Measurements from ENCODE around the gene BMF. TPM values are rescaled to one million over a fixed set of nuclear protein-coding genes. Genes with fewer than 3 reads are reported as not detected.

Gene BMF
- total and polyA plus RNA-seq, 2 experiments from 2014 or later, result 15.9 to 41.8 TPM

GRCh38 chr15:40087068-40087810 lies 21.4 kb downstream of the BMF start:
- Histone ChIP-seq H3K9me2 (replicated peaks; ENCODE audit: insufficient read depth) (no peaks in the 10 kb centered on the region), H3K27me3 (no peaks in the 10 kb centered on the region), H3K4me2 (peak overlapping the region; percentile 36), H4K20me1 (ENCODE audit: insufficient read depth, poor library complexity, severe bottlenecking) (no peaks in the 10 kb centered on the region), H3K4me3 (no peak overlapping the region), H3K9me3 (ENCODE audit: low read depth) (no peaks in the 10 kb centered on the region), H3K4me1 (ENCODE audit: insufficient read depth) (peaks cover 90% of the 10 kb centered on the region), H2AFZ (no peak overlapping the region), H3K79me2 (peaks cover 2% of the 10 kb centered on the region), H3K36me3 (replicated peaks; ENCODE audit: insufficient read depth, low read depth) (no peaks in the 10 kb centered on the region), H3K27ac (peak overlapping the region; percentile 97)
- WGBS (ENCODE audit: low lambda C conversion rate, missing lambda C conversion rate), result 48% methylated on average over 14 of the region's 14 CpGs
- DNase-seq (ENCODE audit: low spot score), result no peak
- TF ChIP-seq, protein P1, sequence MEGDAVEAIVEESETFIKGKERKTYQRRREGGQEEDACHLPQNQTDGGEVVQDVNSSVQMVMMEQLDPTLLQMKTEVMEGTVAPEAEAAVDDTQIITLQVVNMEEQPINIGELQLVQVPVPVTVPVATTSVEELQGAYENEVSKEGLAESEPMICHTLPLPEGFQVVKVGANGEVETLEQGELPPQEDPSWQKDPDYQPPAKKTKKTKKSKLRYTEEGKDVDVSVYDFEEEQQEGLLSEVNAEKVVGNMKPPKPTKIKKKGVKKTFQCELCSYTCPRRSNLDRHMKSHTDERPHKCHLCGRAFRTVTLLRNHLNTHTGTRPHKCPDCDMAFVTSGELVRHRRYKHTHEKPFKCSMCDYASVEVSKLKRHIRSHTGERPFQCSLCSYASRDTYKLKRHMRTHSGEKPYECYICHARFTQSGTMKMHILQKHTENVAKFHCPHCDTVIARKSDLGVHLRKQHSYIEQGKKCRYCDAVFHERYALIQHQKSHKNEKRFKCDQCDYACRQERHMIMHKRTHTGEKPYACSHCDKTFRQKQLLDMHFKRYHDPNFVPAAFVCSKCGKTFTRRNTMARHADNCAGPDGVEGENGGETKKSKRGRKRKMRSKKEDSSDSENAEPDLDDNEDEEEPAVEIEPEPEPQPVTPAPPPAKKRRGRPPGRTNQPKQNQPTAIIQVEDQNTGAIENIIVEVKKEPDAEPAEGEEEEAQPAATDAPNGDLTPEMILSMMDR (IDR thresholded peaks at IDR 0.05; ENCODE audit: poor library complexity), result no peak
- no peak for TF ChIP-seq EZH2 (IDR thresholded peaks at IDR 0.05; ENCODE audit: borderline replicate concordance)
- no peak for TF ChIP-seq EZH2phosphoT487 (IDR thresholded peaks at IDR 0.05; ENCODE audit: low read depth, severe bottlenecking, unreplicated experiment)

DNA sequence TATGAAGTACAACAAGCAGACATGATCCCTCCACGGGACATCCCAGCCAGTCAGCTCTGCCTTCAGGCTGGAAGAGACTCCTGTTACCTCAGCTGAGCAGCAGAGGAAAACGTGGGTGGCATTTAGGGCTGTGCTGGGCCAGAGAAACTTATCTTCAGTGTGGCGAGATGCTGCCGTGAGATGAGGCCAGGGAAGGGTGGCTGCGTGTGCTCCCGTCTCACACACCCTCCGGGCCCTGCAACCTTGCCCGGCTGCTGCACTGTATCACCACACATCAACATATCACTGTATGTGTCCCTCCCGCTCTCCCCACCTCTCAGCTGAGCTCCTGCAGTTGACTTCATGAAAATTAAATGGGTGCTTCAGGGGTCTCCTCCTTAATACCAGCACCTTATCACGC lies 23.4 kb downstream of the BMF start:
- Histone ChIP-seq H3K79me2 (no peaks in the 10 kb centered on the region), H3K27me3 (no peaks in the 10 kb centered on the region), H3K36me3 (replicated peaks; ENCODE audit: insufficient read depth, low read depth) (no peaks in the 10 kb centered on the region), H3K4me3 (no peak overlapping the region), H3K9me3 (ENCODE audit: low read depth) (no peaks in the 10 kb centered on the region), H2AFZ (no peak overlapping the region), H3K27ac (peak overlapping the region; percentile 41), H4K20me1 (ENCODE audit: insufficient read depth, poor library complexity, severe bottlenecking) (no peaks in the 10 kb centered on the region), H3K4me2 (peak overlapping the region; percentile 15), H3K4me1 (ENCODE audit: insufficient read depth) (peaks cover 89% of the 10 kb centered on the region), H3K9me2 (replicated peaks; ENCODE audit: insufficient read depth) (no peaks in the 10 kb centered on the region)
- DNase-seq (ENCODE audit: low spot score), result no peak
- 33% methylated on average over 10 of the region's 10 CpGs for WGBS (ENCODE audit: low lambda C conversion rate, missing lambda C conversion rate)
- TF ChIP-seq EZH2 (IDR thresholded peaks at IDR 0.05; ENCODE audit: borderline replicate concordance), result no peak
- no peak for TF ChIP-seq EZH2phosphoT487 (IDR thresholded peaks at IDR 0.05; ENCODE audit: low read depth, severe bottlenecking, unreplicated experiment)
- TF ChIP-seq, protein P1 (IDR thresholded peaks at IDR 0.05; ENCODE audit: poor library complexity), result no peak

DNA sequence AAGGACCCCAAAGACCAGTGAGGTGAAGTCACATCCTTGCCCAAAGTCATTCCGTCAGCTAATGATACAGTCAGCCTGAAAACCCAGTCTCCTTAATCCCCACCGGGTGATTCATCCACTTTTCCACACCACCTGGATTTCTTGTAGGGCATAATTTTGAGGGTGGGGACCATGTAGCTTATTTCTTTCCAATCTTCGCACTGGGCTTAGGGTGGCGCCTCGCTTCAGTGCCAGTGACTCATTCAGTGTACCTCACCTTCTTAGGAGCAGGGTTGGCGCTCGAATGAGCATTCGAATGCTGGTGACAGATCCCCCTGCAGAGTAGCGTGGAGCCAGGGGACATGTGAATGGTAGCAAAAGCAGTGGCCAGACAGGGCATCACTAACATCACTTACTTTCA lies 24.0 kb downstream of the BMF start:
- WGBS (ENCODE audit: low lambda C conversion rate, missing lambda C conversion rate), result 82% methylated on average over 9 of the region's 9 CpGs
- H3K4me1 ChIP-seq (ENCODE audit: insufficient read depth), result peaks cover 83% of the 10 kb centered on the region
- TF ChIP-seq, protein P1 (IDR thresholded peaks at IDR 0.05; ENCODE audit: poor library complexity), result no peak
- TF ChIP-seq EZH2phosphoT487 (IDR thresholded peaks at IDR 0.05; ENCODE audit: low read depth, severe bottlenecking, unreplicated experiment) (no peak), EZH2 (IDR thresholded peaks at IDR 0.05; ENCODE audit: borderline replicate concordance) (no peak)

More for the DNA sequence above, 24.0 kb downstream of the BMF start:
- Histone ChIP-seq H3K27me3 (no peaks in the 10 kb centered on the region), H2AFZ (no peak overlapping the region), H3K36me3 (replicated peaks; ENCODE audit: insufficient read depth, low read depth) (no peaks in the 10 kb centered on the region), H3K9me2 (replicated peaks; ENCODE audit: insufficient read depth) (no peaks in the 10 kb centered on the region), H3K4me3 (no peak overlapping the region), H3K9me3 (ENCODE audit: low read depth) (no peaks in the 10 kb centered on the region), H4K20me1 (ENCODE audit: insufficient read depth, poor library complexity, severe bottlenecking) (no peaks in the 10 kb centered on the region), H3K27ac (peak overlapping the region; percentile 41), H3K79me2 (no peaks in the 10 kb centered on the region), H3K4me2 (no peak overlapping the region)
- no peak for DNase-seq (ENCODE audit: low spot score)

Data from hepatocyte (in vitro differentiated cells).